Measurements from ENCODE around the gene KIAA1191.
A peak's percentile ranks its signal among the peaks of the same experiment; 100 is the strongest.

KIAA1191 gene

DNA sequence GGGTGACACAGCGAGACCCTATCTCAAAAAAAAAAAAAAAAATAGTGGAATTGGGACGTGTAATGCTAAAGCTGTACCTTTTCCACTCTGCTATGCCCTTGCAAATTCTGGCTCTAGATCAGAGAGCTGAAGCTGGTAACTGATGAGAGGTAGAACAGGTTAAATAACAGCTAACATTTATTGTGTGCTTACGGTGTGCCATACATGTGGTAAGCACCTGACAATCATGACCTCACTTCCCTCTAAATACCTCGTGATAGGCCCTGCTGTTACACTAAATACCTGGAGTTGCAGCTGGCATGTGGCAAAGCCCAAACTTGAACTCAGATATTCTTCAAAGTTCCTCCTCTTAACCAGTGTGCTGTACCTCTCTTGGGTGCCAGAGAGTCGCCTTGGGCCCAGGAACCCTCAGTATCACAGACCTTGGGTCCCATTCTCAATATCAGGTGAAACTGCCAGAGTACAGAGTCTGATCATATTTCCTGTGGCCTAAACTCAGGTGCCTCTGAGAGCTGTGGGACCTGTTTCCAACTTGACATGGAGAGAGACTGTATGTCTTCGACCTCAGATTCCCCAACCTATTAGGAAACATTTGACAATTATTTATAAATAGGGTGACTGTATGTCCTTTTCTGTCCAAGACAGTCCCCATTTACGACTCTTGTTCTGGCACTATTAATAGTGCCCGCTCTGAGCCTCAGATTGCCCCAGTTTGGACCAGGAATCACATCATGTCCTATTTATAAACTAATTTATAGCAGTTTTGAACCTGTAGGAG, 8.6 kb upstream of the KIAA1191 start:
- Histone ChIP-seq H3K27me3 (ENCODE audit: control insufficient read depth, insufficient read depth, low read length) (peaks cover 14% of the 10 kb centered on the region), H3K9me3 (ENCODE audit: control insufficient read depth, low read length) (no peaks in the 10 kb centered on the region), H3K9ac (ENCODE audit: low read length) (no peak overlapping the region), H3K4me3 (ENCODE audit: low read length) (no peak overlapping the region), H3K36me3 (ENCODE audit: control insufficient read depth, insufficient read depth, low read length) (no peaks in the 10 kb centered on the region), H3K4me1 (ENCODE audit: control insufficient read depth, insufficient read depth, low read length) (peaks cover 9% of the 10 kb centered on the region)

DNA sequence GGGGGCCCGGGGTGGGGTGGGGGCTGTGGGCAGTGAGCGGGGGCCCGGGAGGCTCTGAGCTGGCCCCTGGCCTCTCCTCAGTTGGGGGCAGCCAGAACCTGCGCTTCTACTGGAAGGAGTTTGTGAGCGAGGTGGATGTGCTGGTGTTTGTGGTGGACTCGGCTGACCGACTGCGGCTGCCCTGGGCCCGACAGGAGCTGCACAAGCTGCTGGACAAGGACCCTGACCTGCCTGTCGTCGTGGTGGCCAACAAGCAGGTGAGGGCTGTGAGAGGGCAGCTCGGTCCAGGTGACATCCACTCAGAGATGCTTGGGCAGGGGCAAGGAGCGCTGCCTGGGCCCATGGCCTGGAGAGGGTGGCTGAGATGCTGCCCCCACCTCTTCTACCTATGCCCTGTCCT, 7.2 kb upstream of the KIAA1191 start:
- H3K4me1 ChIP-seq (ENCODE audit: control insufficient read depth, insufficient read depth, low read length) = peaks cover 9% of the 10 kb centered on the region
- H3K9ac ChIP-seq (ENCODE audit: low read length) = no peak overlapping the region
- H3K27me3 ChIP-seq (ENCODE audit: control insufficient read depth, insufficient read depth, low read length) = peaks cover 19% of the 10 kb centered on the region
- H3K36me3 ChIP-seq (ENCODE audit: control insufficient read depth, insufficient read depth, low read length) = no peaks in the 10 kb centered on the region
- H3K9me3 ChIP-seq (ENCODE audit: control insufficient read depth, low read length) = no peaks in the 10 kb centered on the region
- H3K4me3 ChIP-seq (ENCODE audit: low read length) = no peak overlapping the region

DNA sequence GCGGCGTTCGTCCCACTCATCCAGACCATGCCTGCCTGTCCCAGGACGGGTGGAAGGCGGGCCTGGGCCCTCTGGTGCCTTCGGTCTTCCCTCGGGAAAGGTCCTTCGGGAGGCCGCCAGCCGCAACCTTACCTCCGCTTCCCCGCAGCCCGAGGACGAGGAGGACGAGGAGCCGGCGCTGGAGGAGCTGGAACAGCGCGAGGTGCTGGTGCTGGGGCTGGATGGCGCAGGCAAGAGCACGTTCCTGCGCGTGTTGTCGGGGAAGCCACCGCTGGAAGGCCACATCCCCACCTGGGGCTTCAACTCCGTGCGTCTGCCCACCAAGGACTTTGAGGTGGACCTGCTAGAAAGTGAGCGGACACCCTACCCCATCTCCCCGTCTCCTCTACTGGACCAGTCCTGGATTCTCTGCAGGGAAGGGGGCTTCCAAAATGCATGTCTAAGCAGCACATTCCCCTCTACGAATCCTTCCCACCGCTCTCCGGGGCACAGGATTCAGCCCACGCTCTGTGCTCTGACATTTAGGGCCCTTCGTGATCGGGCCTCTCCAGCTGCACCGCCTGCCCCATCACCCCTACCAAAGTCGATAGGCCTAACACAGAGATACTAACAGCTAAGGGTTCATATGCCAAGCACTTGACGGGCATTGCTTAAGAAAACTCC, 4.8 kb upstream of the KIAA1191 start:
- Histone ChIP-seq H3K36me3 (ENCODE audit: control insufficient read depth, insufficient read depth, low read length) (no peaks in the 10 kb centered on the region), H3K4me1 (ENCODE audit: control insufficient read depth, insufficient read depth, low read length) (peaks cover 14% of the 10 kb centered on the region), H3K27me3 (ENCODE audit: control insufficient read depth, insufficient read depth, low read length) (peaks cover 19% of the 10 kb centered on the region), H3K9me3 (ENCODE audit: control insufficient read depth, low read length) (no peaks in the 10 kb centered on the region), H3K4me3 (ENCODE audit: low read length) (no peak overlapping the region), H3K9ac (ENCODE audit: low read length) (no peak overlapping the region)

DNA sequence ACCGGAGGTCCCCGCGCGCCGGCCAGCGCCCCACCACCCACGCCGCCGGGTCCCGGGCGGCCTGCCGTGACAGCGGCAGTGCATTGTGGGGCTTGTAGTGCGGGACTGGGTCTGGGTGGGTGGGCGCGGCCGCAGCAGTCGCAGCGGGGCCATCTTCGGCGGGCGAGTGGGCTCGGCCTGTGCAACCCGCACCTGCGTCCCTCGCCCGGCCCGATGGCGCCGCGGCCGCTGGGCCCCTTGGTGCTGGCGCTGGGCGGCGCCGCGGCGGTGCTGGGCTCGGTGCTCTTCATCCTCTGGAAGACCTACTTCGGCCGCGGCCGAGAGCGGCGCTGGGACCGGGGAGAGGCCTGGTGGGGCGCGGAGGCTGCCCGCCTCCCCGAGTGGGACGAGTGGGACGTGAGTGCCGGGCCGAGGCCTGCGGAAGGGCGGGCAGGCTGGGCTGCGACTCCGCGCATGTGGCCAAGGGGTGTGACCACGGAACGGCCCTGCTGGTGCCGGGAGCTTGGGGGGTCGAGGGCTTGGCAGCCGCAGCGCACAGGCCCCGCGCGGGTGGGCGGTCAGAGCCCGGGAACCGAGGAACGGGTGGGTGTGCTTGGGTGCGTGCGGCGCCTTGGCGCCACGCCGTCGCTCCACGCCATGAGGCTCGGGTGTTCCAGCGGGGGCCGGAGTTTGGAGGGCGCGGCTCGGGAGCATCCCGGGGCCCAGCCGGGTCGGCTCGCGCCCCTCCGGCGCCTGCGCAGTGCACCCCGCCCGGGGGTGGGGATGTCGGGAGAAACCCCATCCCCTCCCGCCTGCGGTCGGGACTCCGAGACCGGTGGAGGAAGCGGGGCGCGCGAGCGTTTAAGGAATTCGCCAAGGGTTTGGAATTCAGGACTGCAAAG, 4.0 kb upstream of the KIAA1191 start, which contains the start of gene ARL10:
Gene ARL10 (plus strand): TSS at position 137 of the 881 bp plus-strand sequence. CDS start 77 bp downstream, at position 214.
- Histone ChIP-seq H3K9ac (ENCODE audit: low read length) (peak within 1 kb of the TSS; percentile 48), H3K27me3 (ENCODE audit: control insufficient read depth, insufficient read depth, low read length) (peaks cover 19% of the 10 kb centered on the region), H3K4me3 (ENCODE audit: low read length) (peak within 1 kb of the TSS; percentile 33), H3K36me3 (ENCODE audit: control insufficient read depth, insufficient read depth, low read length) (no peaks in the 10 kb centered on the region), H3K9me3 (ENCODE audit: control insufficient read depth, low read length) (no peaks in the 10 kb centered on the region), H3K4me1 (ENCODE audit: control insufficient read depth, insufficient read depth, low read length) (peaks cover 14% of the 10 kb centered on the region)

DNA sequence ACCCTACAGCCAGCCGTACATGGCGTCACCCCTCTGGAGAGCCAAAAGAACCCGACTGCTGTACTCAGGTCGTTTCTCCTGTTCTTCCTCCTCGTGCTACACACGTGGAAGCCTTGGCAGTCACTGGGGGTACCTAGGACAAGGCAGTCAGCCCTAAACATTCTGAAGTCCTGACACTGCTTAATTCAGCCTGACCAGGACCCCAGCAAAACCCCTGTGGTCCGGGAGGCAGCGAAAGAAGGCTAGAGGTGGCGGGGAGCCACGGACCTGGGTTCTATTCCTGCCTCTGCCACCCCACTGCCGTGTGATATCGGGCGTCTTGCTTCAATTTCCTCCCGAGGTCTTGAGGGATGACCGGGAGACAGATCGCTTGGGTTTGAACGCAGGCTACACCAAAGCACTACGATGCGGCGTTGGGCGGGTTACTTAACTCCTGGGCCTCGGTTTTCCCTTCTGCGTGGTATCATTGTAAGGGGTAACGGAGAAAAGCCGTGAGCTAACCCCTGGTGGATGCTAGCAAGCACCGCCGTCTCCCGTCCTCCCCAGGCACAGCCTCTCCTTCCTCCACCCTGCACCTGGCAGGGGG, 3.3 kb upstream of the KIAA1191 start:
- H3K4me1 ChIP-seq (ENCODE audit: control insufficient read depth, insufficient read depth, low read length) = peaks cover 14% of the 10 kb centered on the region
- H3K9me3 ChIP-seq (ENCODE audit: control insufficient read depth, low read length) = no peaks in the 10 kb centered on the region
- no peaks in the 10 kb centered on the region for H3K36me3 ChIP-seq (ENCODE audit: control insufficient read depth, insufficient read depth, low read length)
- peak overlapping the region; percentile 5 for H3K4me3 ChIP-seq (ENCODE audit: low read length)
- H3K9ac ChIP-seq (ENCODE audit: low read length) = peak overlapping the region; percentile 3
- H3K27me3 ChIP-seq (ENCODE audit: control insufficient read depth, insufficient read depth, low read length) = peaks cover 19% of the 10 kb centered on the region

DNA sequence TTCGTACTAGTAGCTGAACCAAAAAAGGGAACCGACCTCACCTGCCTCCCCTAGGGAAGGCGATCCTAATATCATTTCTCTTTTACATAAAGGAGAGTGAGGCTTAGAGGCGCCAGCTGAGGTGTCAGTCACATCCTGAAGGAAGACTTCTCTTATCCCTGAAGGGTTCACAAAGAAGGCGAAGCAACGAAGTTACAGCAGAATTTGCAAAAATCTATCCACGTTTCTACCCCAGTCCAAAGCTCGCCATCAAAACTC, 598 bp upstream of the KIAA1191 start:
- Histone ChIP-seq H3K9ac (ENCODE audit: low read length) (no peak overlapping the region), H3K4me1 (ENCODE audit: control insufficient read depth, insufficient read depth, low read length) (peaks cover 14% of the 10 kb centered on the region), H3K9me3 (ENCODE audit: control insufficient read depth, low read length) (no peaks in the 10 kb centered on the region), H3K27me3 (ENCODE audit: control insufficient read depth, insufficient read depth, low read length) (peaks cover 19% of the 10 kb centered on the region), H3K36me3 (ENCODE audit: control insufficient read depth, insufficient read depth, low read length) (no peaks in the 10 kb centered on the region), H3K4me3 (ENCODE audit: low read length) (no peak overlapping the region)

DNA sequence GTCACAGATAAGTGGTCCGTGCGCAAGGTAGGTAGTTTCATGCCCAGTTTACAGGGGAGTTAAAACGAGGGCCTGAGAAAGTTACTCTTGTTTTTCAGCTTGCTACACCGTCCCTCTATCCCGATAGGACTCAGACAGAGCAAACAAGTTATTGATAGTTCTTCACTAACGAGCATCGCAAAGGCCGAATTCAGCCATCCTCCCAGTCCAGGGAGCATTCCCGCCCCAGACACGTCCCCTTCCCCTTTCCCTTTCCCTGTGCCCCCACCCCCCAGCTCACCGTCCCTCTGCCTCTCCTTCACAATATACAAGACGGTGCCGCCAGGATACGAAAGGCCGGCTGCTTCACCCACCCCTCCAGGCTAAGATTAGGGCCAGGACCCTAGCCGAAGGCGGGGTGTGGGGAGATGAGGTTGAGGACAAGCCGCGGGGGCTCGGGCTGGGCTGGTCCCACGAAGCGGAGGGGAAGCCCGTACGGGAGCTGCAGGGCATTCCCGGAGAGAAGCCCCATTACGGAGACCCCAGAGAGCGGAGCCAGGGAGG, 599 bp downstream of the KIAA1191 start:
- Histone ChIP-seq H3K9ac (ENCODE audit: low read length) (peak overlapping the region; percentile 97), H3K27me3 (ENCODE audit: control insufficient read depth, insufficient read depth, low read length) (peaks cover 12% of the 10 kb centered on the region), H3K36me3 (ENCODE audit: control insufficient read depth, insufficient read depth, low read length) (no peaks in the 10 kb centered on the region), H3K4me3 (ENCODE audit: low read length) (peak overlapping the region; percentile 97), H3K9me3 (ENCODE audit: control insufficient read depth, low read length) (no peaks in the 10 kb centered on the region), H3K4me1 (ENCODE audit: control insufficient read depth, insufficient read depth, low read length) (peaks cover 9% of the 10 kb centered on the region)

DNA sequence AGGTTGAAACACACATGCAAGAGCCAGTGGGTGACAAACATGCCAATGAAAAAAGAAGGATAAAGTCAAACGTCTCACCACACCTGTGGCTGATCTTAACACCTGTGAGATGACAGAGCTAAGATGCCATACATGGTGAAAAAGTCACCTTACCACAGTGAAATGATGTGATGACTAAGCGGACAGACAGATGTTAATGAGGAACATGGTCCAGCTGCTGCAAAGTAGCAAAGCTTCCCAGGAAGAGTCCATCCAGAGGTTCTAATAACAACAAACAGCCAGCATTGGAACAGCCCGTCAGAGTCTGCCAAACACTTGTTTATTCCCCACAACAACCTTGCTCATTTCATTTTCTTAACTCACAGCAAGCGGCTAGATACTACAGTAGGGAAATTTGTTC, 1.9 kb downstream of the KIAA1191 start:
- Histone ChIP-seq H3K4me3 (ENCODE audit: low read length) (no peak overlapping the region), H3K4me1 (ENCODE audit: control insufficient read depth, insufficient read depth, low read length) (peaks cover 5% of the 10 kb centered on the region), H3K9ac (ENCODE audit: low read length) (no peak overlapping the region), H3K36me3 (ENCODE audit: control insufficient read depth, insufficient read depth, low read length) (no peaks in the 10 kb centered on the region), H3K9me3 (ENCODE audit: control insufficient read depth, low read length) (no peaks in the 10 kb centered on the region), H3K27me3 (ENCODE audit: control insufficient read depth, insufficient read depth, low read length) (peaks cover under 1% of the 10 kb centered on the region)

DNA sequence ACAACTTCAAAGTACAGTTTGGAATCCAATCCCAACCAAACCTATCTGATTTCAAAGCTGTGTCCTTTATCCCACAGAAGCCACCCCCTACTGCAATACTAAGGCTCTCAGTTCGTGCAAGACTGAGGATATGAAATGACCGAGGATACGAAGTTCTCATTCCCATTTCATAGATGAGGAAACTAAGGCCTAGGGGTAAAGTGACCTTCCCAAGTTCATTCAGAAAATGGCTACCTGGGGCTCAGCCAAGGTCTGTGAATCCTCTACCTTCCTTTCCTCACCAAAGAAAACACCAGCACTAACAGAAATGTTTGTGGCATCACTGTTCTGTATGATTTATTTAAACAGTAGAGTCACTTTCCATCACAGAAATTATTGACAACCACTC, 5.4 kb downstream of the KIAA1191 start:
- Histone ChIP-seq H3K9ac (ENCODE audit: low read length) (no peak overlapping the region), H3K36me3 (ENCODE audit: control insufficient read depth, insufficient read depth, low read length) (no peaks in the 10 kb centered on the region)

DNA sequence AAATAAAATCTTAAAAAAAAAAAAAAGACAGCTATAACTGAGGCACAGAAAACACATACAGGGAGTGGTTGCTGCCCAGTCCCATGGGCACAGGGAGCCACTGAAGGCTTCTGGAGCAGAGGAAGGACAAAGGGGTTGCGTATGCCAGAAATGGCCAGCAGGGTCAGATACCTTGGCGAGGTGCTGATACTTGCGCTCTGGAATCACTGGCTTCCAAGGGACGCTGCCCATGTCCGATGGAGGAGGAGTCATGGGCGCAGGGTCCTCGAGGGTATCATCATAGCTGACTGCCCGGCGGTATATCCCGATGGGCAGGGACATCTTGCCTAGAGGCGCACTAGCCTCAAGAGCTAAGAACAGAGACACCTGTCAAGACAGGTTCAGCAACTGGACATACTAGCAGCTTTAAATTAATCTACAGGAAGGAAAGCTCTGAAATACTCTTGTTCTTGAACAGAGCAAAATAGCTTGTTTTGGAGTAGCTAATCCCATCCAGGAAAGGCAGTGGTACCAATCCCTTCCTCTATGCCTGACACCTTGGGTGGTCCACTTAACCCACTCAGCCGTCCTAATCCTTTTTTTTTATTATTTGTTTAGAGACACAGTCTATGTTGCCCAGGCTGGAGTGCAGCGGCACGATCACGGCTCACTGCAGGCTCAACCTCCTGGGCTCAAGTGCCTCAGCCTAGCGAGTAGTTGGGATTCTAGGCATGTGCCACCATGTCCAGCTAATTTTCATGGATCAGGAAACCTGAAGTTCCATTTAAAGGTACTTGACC, 6.0 kb downstream of the KIAA1191 start:
- Histone ChIP-seq H3K36me3 (ENCODE audit: control insufficient read depth, insufficient read depth, low read length) (no peaks in the 10 kb centered on the region), H3K4me3 (ENCODE audit: low read length) (no peak overlapping the region), H3K4me1 (ENCODE audit: control insufficient read depth, insufficient read depth, low read length) (no peaks in the 10 kb centered on the region), H3K9me3 (ENCODE audit: control insufficient read depth, low read length) (no peaks in the 10 kb centered on the region), H3K9ac (ENCODE audit: low read length) (no peak overlapping the region), H3K27me3 (ENCODE audit: control insufficient read depth, insufficient read depth, low read length) (no peaks in the 10 kb centered on the region)

More for the DNA sequence above, 5.4 kb downstream of the KIAA1191 start:
- Histone ChIP-seq H3K27me3 (ENCODE audit: control insufficient read depth, insufficient read depth, low read length) (no peaks in the 10 kb centered on the region), H3K4me1 (ENCODE audit: control insufficient read depth, insufficient read depth, low read length) (no peaks in the 10 kb centered on the region), H3K9me3 (ENCODE audit: control insufficient read depth, low read length) (no peaks in the 10 kb centered on the region), H3K4me3 (ENCODE audit: low read length) (no peak overlapping the region)

DNA sequence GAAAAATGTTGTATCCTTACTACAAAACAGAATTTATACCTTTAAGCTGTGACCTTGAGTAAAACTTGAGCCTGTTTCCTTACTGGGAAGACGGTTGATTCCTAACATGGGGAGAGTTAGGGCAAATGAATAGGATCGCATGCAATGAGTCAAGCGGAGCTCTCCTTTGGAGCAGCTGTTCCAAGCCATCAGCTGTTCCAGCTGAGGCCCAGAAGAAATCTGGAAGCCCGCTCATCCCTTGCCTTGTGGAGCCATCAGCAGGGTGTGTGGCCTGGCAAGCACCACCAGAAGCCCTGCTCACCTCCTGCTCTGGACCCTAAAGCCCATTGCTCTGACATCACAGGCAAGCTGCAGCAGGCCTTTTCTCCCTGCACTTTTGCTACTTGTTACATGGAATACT, 8.0 kb downstream of the KIAA1191 start:
- Histone ChIP-seq H3K36me3 (ENCODE audit: control insufficient read depth, insufficient read depth, low read length) (no peaks in the 10 kb centered on the region), H3K4me1 (ENCODE audit: control insufficient read depth, insufficient read depth, low read length) (no peaks in the 10 kb centered on the region), H3K27me3 (ENCODE audit: control insufficient read depth, insufficient read depth, low read length) (no peaks in the 10 kb centered on the region), H3K4me3 (ENCODE audit: low read length) (no peak overlapping the region), H3K9me3 (ENCODE audit: control insufficient read depth, low read length) (no peaks in the 10 kb centered on the region), H3K9ac (ENCODE audit: low read length) (no peak overlapping the region)
